HepG2 (cell line): ENCODE data around the gene PAQR7. TPM values are rescaled to one million over a fixed set of nuclear protein-coding genes. Genes with fewer than 3 reads are reported as not detected.

Source experiments
- CREBL2 ChIP-seq: sonication (generic); formaldehyde crosslinking; IDR thresholded peaks from 2 replicates; pipeline ENCODE4 v1.8.1; 2023; ENCODE audit warnings: missing genetic modification reagents, mild to moderate bottlenecking, borderline replicate concordance
- GABPB1 ChIP-seq: IDR thresholded peaks from 2 replicates; pipeline ENCODE4 v1.6.1; 2016; ENCODE audit warnings: mild to moderate bottlenecking, missing genetic modification reagents, moderate library complexity, missing compliant biosample characterization
- HNF4G ChIP-seq, 2 experiments: sonication (generic) in 1 of 2; formaldehyde crosslinking in 1 of 2; IDR thresholded peaks; 2 replicates each; pipeline versions ENCODE4 v1.4.0 to v1.6.1; 2011 to 2020; ENCODE audit warnings: borderline replicate concordance in 2 of 2, low read depth in 2 of 2, mild to moderate bottlenecking in 2 of 2, low read length in 1 of 2, missing genetic modification reagents in 1 of 2, moderate library complexity in 1 of 2
- HOMEZ ChIP-seq: IDR thresholded peaks from 2 replicates; pipeline ENCODE4 v1.6.1; 2016; ENCODE audit warnings: low read depth
- IRF9 ChIP-seq: sonication (generic); formaldehyde crosslinking; IDR thresholded peaks from 2 replicates; pipeline ENCODE4 v1.8.0; 2022; ENCODE audit warnings: missing genetic modification reagents, mild to moderate bottlenecking, borderline replicate concordance
- MAFG ChIP-seq: sonication (generic); formaldehyde crosslinking; IDR thresholded peaks from 2 replicates; pipeline ENCODE4 v1.5.1; 2020; ENCODE audit warnings: mild to moderate bottlenecking, missing genetic modification reagents
- MTERF4 ChIP-seq: sonication (generic); formaldehyde crosslinking; IDR thresholded peaks from 2 replicates; pipeline ENCODE4 v1.8.0; 2023; ENCODE audit warnings: mild to moderate bottlenecking, missing genetic modification reagents
- MYC ChIP-seq: sonication (generic); formaldehyde crosslinking; IDR thresholded peaks from 2 replicates; pipeline ENCODE4 v1.9.0; 2021; ENCODE audit warnings: missing genetic modification reagents, borderline replicate concordance
- NFE2L2 ChIP-seq: fragments of 150-350 bp; IDR thresholded peaks from 2 replicates; pipeline ENCODE4 v1.6.1; 2014; ENCODE audit warnings: low read length
- PHF21A ChIP-seq: sonication (generic); formaldehyde crosslinking; IDR thresholded peaks from 2 replicates; pipeline ENCODE4 v1.5.0; 2020; ENCODE audit warnings: mild to moderate bottlenecking, missing genetic modification reagents
- POLR2A ChIP-seq, 2 experiments: IDR thresholded peaks; 2 replicates each; pipeline ENCODE4 v1.6.1; 2011; ENCODE audit warnings: low read depth in 2 of 2, low read length in 2 of 2, mild to moderate bottlenecking in 1 of 2, moderate library complexity in 1 of 2; ENCODE audit not compliant: insufficient read depth in 1 of 2
- RXRA ChIP-seq: sonication (generic); formaldehyde crosslinking; IDR thresholded peaks from 2 replicates; pipeline ENCODE4 v1.5.1; 2020; ENCODE audit warnings: missing genetic modification reagents
- SIN3A ChIP-seq: IDR thresholded peaks from 2 replicates; pipeline ENCODE4 v1.6.1; 2011; ENCODE audit warnings: low read depth, mild to moderate bottlenecking, control low read depth, low read length, borderline replicate concordance
- TBX3 ChIP-seq: fragments of 450-650 bp; IDR thresholded peaks from 2 replicates; pipeline ENCODE4 v1.6.1; 2017; ENCODE audit warnings: antibody characterized with exemption, mild to moderate bottlenecking, inconsistent platforms, borderline replicate concordance
- ZFP41 ChIP-seq: sonication (generic); formaldehyde crosslinking; IDR thresholded peaks from 2 replicates; pipeline ENCODE4 v1.4.0; 2020; ENCODE audit warnings: mild to moderate bottlenecking, missing genetic modification reagents, borderline replicate concordance
- ZFX ChIP-seq: sonication (generic); formaldehyde crosslinking; IDR thresholded peaks from 2 replicates; pipeline ENCODE4 v1.4.0; 2020; ENCODE audit warnings: mild to moderate bottlenecking, low read depth, missing genetic modification reagents, moderate library complexity
- ZNF501 ChIP-seq: sonication (generic); formaldehyde crosslinking; IDR thresholded peaks from 2 replicates; pipeline ENCODE4 v1.5.1; 2020; ENCODE audit warnings: mild to moderate bottlenecking, moderate library complexity, missing genetic modification reagents
- ZNF607 ChIP-seq: sonication (generic); formaldehyde crosslinking; IDR thresholded peaks from 2 replicates; pipeline ENCODE4 v1.5.1; 2020; ENCODE audit warnings: missing genetic modification reagents, mild to moderate bottlenecking, borderline replicate concordance
- ZNF788 ChIP-seq: sonication (generic); formaldehyde crosslinking; IDR thresholded peaks from 2 replicates; pipeline ENCODE4 v1.5.0; 2020; ENCODE audit warnings: mild to moderate bottlenecking, missing genetic modification reagents, borderline replicate concordance
- ZNF850 ChIP-seq: sonication (generic); formaldehyde crosslinking; conservative IDR thresholded peaks from 2 replicates; pipeline ENCODE4 v1.9.0; 2021; ENCODE audit warnings: mild to moderate bottlenecking, missing genetic modification reagents
- ZSCAN31 ChIP-seq: sonication (generic); formaldehyde crosslinking; IDR thresholded peaks from 2 replicates; pipeline ENCODE4 v1.5.0; 2020; ENCODE audit warnings: low read depth, mild to moderate bottlenecking, missing genetic modification reagents
- ZSCAN5A ChIP-seq: sonication (generic); formaldehyde crosslinking; IDR thresholded peaks from 2 replicates; pipeline ENCODE4 v1.8.0; 2022; ENCODE audit warnings: mild to moderate bottlenecking, missing genetic modification reagents, borderline replicate concordance
- polyA plus RNA-seq, 8 experiments: library from polyadenylated mRNA; depleted of rRNA in 3 of 8; stranded (reverse) in 7 of 8; unstranded in 1 of 8; fragments of >200 nt; fragmentation: Illumina TruSeq in 4 of 8; extraction: Trizol in 4 of 8; gene quantifications; 2 replicates each; pipeline versions ENCODE4 v1.2.1 to v1.2.3, GENCODE V29; 2011 to 2016; ENCODE audit warnings: low read depth in 4 of 8, missing spikeins in 1 of 8, mixed read lengths in 1 of 8; ENCODE audit not compliant: insufficient read depth in 1 of 8
- total RNA-seq, 5 experiments: library from RNA; depleted of rRNA; stranded (reverse); fragments of >200 nt; fragmentation: Illumina TruSeq; extraction: Trizol; gene quantifications; 2 replicates each; pipeline ENCODE4 v1.2.3, GENCODE V29; 2016; ENCODE audit warnings: low read depth in 1 of 5

The PAQR7 gene
- total and polyA plus RNA-seq, 2 of the 13 experiments (the other 11 are each of a cell fraction or from before 2014, with no cell fraction given), result 13.2 to 16.6 TPM

- no peak for TF ChIP-seq HOMEZ (CRISPR knock-in tag)
- no peak for TF ChIP-seq GABPB1 (CRISPR knock-in tag)
- 0 out of 2 replicates have a peak, but pooled peaks have one; percentile 9 for TF ChIP-seq CREBL2 (CRISPR knock-in tag)
- no peak for TF ChIP-seq NFE2L2
- TF ChIP-seq ZNF788 (CRISPR knock-in tag), result peak; percentile 1; the same call in 1 of the 2 replicates
- TF ChIP-seq HNF4G (IDR thresholded peaks at IDR 0.05; ENCODE audit: borderline replicate concordance, low read depth, low read length), result peak; percentile 52; the same call in 1 of the 2 replicates
- TF ChIP-seq HNF4G (CRISPR knock-in tag; IDR thresholded peaks at IDR 0.05; ENCODE audit: borderline replicate concordance, low read depth), result no peak; the same call in 1 of the 2 replicates
- peak; percentile 43; the same call in 1 of the 2 replicates for TF ChIP-seq ZNF607 (CRISPR knock-in tag)
- TF ChIP-seq POLR2A (IDR thresholded peaks at IDR 0.05; ENCODE audit: insufficient read depth in 1 of 2, low read depth in 2 of 2, low read length in 2 of 2), result peak; percentile 33 to 56; a peak in 3 of 4 replicates
- no peak for TF ChIP-seq ZSCAN5A (CRISPR knock-in tag)
- TF ChIP-seq PHF21A (CRISPR knock-in tag), result peak; percentile 10; the same call in 1 of the 2 replicates
- TF ChIP-seq ZNF501 (CRISPR knock-in tag), result peak; percentile 68; the same call in 1 of the 2 replicates
- TF ChIP-seq ZSCAN31 (CRISPR knock-in tag), result 0 out of 2 replicates have a peak, but pooled peaks have one; percentile 28
- TF ChIP-seq MYC (CRISPR knock-in tag), result no peak; the same call in 1 of the 2 replicates
- no peak for TF ChIP-seq MTERF4
- 0 out of 2 replicates have a peak, but pooled peaks have one; percentile 53 for TF ChIP-seq SIN3A
- TF ChIP-seq ZNF850 (CRISPR knock-in tag), result no peak
- TF ChIP-seq IRF9 (CRISPR knock-in tag), result no peak
- TF ChIP-seq MAFG (CRISPR knock-in tag), result no peak
- peak; percentile 26 for TF ChIP-seq RXRA (CRISPR knock-in tag)
- TF ChIP-seq TBX3, result no peak
- no peak for TF ChIP-seq ZFP41 (CRISPR knock-in tag)
- TF ChIP-seq ZFX (CRISPR knock-in tag), result peak; percentile 62; the same call in 1 of the 2 replicates
These were observed 55.0 kb downstream of the PAQR7 start (continued) for GRCh38 chr1:25820247-25821111.
